Small intestine (tissue), 7 donors: ENCODE data around the gene GALNT18. TPM values are rescaled to one million over a fixed set of nuclear protein-coding genes. Genes with fewer than 3 reads are reported as not detected.

ENCODE experiments used
- DNase-seq, 2 donors: peaks; one replicate each; pipeline versions ENCODE4 v3.0.0 to v3.0.0-alpha.2; 2013
- FAIRE-seq: peaks from 2 replicates; lab custom pipeline; 2012; peaks lifted over from hg19 to GRCh38; lab: Jason Lieb, UNC
- H3K27ac ChIP-seq, 3 donors: one replicate each; pipeline ENCODE4 v1.5.1; 2013; ENCODE audit warnings: low read length in 2 of 3, mild to moderate bottlenecking in 2 of 3, control low read depth in 1 of 3, inconsistent platforms in 1 of 3, low read depth in 1 of 3, moderate library complexity in 1 of 3
- H3K27me3 ChIP-seq, 3 donors: one replicate each; pipeline ENCODE4 v1.6.1; 2013; ENCODE audit warnings: low read length in 3 of 3, inconsistent platforms in 1 of 3; ENCODE audit not compliant: control insufficient read depth in 3 of 3, insufficient read depth in 3 of 3
- H3K36me3 ChIP-seq, 3 donors: one replicate each; pipeline ENCODE4 v1.6.1; 2013; ENCODE audit warnings: low read length in 3 of 3, inconsistent platforms in 1 of 3, low read depth in 1 of 3, mild to moderate bottlenecking in 1 of 3, moderate library complexity in 1 of 3; ENCODE audit not compliant: control insufficient read depth in 3 of 3, insufficient read depth in 2 of 3
- H3K4me1 ChIP-seq, 3 donors: one replicate each; pipeline ENCODE4 v1.6.1; 2013; ENCODE audit warnings: low read length in 2 of 3, inconsistent platforms in 1 of 3, low read depth in 1 of 3, mild to moderate bottlenecking in 1 of 3, moderate library complexity in 1 of 3; ENCODE audit not compliant: control insufficient read depth in 3 of 3, insufficient read depth in 2 of 3
- H3K4me3 ChIP-seq, 3 donors: one replicate each; pipeline ENCODE4 v1.5.1; 2013; ENCODE audit warnings: low read length in 3 of 3, control low read depth in 1 of 3, inconsistent platforms in 1 of 3, low read depth in 1 of 3, mild to moderate bottlenecking in 1 of 3, moderate library complexity in 1 of 3
- H3K9me3 ChIP-seq, 2 donors: one replicate each; pipeline ENCODE4 v1.6.1; 2013; ENCODE audit warnings: low read depth in 1 of 2, low read length in 1 of 2; ENCODE audit not compliant: control insufficient read depth in 2 of 2, insufficient read depth in 1 of 2
- WGBS, 3 donors: extraction: QIAGEN DNeasy Blood & Tissue Kit; methylation state at CpG; one replicate each; pipeline ENCODE4 v1.1.7; 2013; 5-methylcytosine and 5-hydroxymethylcytosine counted together
- polyA plus RNA-seq, 4 donors: library from polyadenylated mRNA; stranded (reverse) in 3 of 4; unstranded in 1 of 4; fragments of 200-250 nt in 3 of 4; fragments of 120-200 nt in 1 of 4; gene quantifications; one replicate each; pipeline versions ENCODE4 v1.2.1 to v1.2.3, GENCODE V29; 2013
- donor health status: healthy with polysubstance abuse.
- donor health status: control.
- donor health status: control.
- donor health status: Bipolar disorder and iron deficiency.
- donor health status: healthy.

The GALNT18 gene
- polyA plus RNA-seq, 4 donors = 0.45 to 18.9 (median 1.5) TPM

DNA sequence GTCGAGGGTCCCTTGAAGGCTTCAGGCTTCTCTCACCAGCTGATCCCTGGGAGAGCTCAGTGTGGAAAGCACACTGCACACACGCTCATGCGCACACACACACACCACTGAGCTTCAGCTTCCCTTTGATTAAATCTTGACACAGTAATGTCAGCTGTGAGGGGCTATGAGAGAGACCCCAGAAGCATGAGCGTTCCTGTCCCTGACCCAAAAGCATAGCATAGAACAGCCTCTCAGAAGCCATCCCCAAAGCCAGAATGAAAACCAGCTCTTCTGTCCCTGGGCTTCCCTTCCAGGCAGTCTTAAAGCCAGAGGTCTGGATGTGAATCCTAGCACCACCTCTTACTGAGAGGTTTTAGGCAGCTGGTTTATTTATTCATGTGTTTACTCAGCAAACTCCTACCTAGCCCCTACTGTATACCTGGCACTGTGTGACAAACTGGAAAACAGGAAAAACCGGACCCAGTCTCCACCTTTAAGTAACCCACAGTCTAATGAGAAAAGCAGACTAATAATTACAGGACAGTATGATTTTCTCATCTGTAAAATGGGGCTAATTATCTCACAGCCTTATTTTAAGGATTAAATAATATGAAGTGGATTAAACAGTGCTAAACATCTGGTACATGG is 15.9 kb downstream of the GALNT18 start:
- H3K4me1 ChIP-seq = no peaks in the 10 kb centered on the region
- H3K36me3 ChIP-seq = no peaks in the 10 kb centered on the region
- H3K4me3 ChIP-seq = no peak overlapping the region
- WGBS, 3 donors = 66 to 80% (median 79%) methylated on average over 5 of the region's 5 CpGs
- no peak for DNase-seq
- no peak overlapping the region for H3K27ac ChIP-seq
- FAIRE-seq = no peak
- no peaks in the 10 kb centered on the region for H3K9me3 ChIP-seq
- H3K27me3 ChIP-seq = peaks cover 0 to 5% (median 4%) of the 10 kb centered on the region in 3 donors

DNA sequence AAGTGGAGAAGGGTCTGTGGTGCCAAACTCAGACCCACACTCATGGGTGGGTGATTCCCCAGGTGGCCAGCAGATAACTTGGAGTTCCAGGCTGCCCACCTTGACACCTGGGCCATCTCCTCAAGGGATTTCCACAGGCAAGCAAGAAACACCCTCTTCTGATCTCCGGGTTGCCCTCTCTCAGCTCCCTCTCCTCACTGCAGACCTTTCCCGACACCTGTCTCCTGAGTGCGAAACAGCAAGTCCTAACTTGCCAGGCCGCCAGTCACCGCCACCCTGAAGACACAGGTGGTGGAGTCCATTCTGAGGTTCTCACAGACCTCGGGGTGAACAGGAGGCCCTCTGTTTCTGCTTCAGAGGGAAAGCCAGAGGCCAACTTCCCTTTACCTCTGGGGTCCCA is 16.6 kb downstream of the GALNT18 start:
- Histone ChIP-seq H3K27ac (no peak overlapping the region), H3K4me3 (no peak overlapping the region), H3K4me1 (no peaks in the 10 kb centered on the region), H3K36me3 (no peaks in the 10 kb centered on the region), H3K27me3 (peaks cover 0 to 5% (median 4%) of the 10 kb centered on the region in 3 donors), H3K9me3 (no peaks in the 10 kb centered on the region)
- FAIRE-seq (no peak), DNase-seq (no peak)
- WGBS, 3 donors = 64 to 76% (median 71%) methylated on average over 6 of the region's 6 CpGs

DNA sequence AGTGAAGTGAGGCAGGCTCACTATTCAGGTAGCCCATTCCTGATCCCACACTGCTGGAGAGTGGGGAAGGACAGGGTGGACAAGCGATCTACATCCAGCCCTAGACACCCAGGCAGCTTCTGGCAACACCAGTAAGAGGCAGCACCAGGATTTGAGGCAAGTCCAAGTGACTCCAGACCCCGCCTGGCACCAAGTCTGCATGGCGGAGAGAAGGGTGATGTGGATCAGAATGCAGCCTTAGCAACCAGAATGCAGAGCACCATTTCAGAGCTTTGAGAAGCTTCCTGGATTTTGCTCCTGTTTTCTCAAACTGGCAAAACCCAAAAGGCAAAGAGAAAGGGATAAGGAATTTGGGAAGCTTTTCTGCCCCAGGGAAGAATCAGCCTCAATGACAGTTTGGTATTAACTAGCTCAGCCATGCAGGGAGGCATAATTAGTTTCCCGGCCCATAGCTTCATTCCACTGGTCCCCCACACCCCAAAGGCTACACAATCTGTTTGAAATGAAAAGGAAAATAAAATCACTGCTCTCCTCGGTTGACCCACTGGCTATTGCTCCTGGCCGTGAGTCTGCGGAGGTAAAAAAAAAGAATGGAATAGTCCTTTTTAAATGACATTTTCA is 17.3 kb downstream of the GALNT18 start:
- FAIRE-seq (no peak), DNase-seq (no peak)
- Histone ChIP-seq H3K27ac (no peak overlapping the region), H3K27me3 (peaks cover 0 to 5% (median 4%) of the 10 kb centered on the region in 3 donors), H3K36me3 (no peaks in the 10 kb centered on the region), H3K4me1 (no peaks in the 10 kb centered on the region), H3K4me3 (no peak overlapping the region), H3K9me3 (no peaks in the 10 kb centered on the region)
- WGBS, 3 donors = 76 to 84% (median 83%) methylated on average over 7 of the region's 7 CpGs

DNA sequence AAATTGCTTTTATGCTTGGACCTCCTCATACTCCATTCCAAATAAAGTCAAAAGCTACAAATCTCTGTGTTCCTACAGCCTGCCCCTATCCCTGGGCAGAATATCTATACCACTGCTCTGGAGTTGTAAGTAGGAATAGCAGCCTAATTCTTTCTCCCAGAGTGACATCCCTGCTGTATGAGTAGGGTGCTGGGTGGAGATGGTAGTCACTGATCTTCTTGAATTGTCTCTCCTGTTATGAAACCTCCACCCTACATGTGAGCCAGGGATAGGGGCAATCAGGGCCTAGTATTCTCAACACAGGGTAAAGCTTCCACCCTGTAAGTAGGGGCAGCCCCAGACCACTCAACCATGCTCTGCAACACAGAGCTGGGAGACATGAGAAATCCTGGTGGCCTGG is 19.8 kb downstream of the GALNT18 start:
- H3K27ac ChIP-seq = no peak overlapping the region
- no peak overlapping the region for H3K4me3 ChIP-seq
- FAIRE-seq (no peak), DNase-seq (no peak)
- H3K27me3 ChIP-seq = peaks cover 0 to 4% (median 0%) of the 10 kb centered on the region in 3 donors
- H3K9me3 ChIP-seq = no peaks in the 10 kb centered on the region
- no peaks in the 10 kb centered on the region for H3K36me3 ChIP-seq
- no peaks in the 10 kb centered on the region for H3K4me1 ChIP-seq

DNA sequence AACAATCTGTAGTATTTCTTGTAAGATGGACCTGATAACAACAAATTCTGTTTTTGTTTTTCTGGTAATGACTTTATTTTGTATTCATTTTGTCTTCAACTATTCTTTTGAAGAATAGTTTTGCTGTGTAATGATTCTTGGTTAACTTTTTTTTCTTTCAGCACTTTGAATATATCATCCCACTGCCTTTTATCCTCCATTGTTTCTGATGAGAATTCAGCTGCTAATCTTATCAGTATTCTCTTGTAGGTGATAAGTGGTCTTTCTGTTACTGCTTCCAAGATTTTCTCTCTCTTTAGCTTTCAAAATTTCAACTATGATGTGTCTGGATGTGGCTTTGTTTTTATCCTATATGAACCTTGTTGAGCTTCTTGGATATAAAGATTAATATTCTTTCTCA is 21.5 kb downstream of the GALNT18 start:
- no peak for FAIRE-seq
- no peak for DNase-seq
- H3K27me3 ChIP-seq = no peaks in the 10 kb centered on the region
- H3K27ac ChIP-seq = no peak overlapping the region
- H3K4me3 ChIP-seq = no peak overlapping the region
- no peaks in the 10 kb centered on the region for H3K36me3 ChIP-seq
- H3K4me1 ChIP-seq = no peaks in the 10 kb centered on the region
- H3K9me3 ChIP-seq = no peaks in the 10 kb centered on the region

DNA sequence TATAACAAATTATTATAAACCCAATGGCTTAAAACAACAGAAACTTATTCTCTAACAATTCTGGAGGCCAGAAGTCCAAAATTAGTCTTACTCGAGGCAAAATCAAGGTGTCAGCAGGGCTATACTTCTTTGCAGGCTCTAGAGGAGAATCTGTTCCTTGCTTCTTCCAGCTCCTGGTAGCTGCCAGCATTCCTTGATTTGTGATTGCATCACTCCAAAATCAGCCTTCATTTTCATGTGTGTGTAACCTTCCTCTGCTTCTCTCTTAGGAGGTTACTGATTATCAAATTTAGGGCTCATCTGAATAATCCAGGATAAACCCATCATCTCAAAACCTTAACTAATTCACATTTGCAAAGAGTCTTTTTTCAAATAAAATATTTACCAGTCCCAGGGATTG is 23.6 kb downstream of the GALNT18 start:
- DNase-seq (no peak), FAIRE-seq (no peak)
- Histone ChIP-seq H3K4me3 (no peak overlapping the region), H3K27me3 (no peaks in the 10 kb centered on the region), H3K36me3 (no peaks in the 10 kb centered on the region), H3K4me1 (no peaks in the 10 kb centered on the region), H3K27ac (no peak overlapping the region), H3K9me3 (no peaks in the 10 kb centered on the region)
- WGBS, 3 donors = 67 to 91% (median 88%) methylated on average over 1 of the region's 1 CpG

DNA sequence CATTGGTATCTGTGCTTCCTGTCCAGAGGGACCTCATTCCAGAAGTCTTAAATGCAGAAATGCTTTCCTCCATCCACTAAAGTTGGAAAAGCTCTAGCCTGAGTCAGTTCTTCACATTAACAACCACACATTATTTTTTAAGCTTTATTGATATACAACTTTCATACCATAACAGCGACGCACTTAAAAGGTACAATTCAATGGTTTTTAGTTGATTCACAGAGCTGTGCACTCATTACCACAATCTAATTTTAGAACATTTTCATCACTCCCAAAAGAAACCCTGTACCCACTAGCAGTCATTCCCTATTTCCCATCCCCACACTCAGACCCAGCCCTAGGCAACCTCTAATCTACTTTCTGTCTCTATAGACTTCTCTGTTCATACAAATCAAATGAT is 27.6 kb downstream of the GALNT18 start:
- no peaks in the 10 kb centered on the region for H3K9me3 ChIP-seq
- DNase-seq (no peak), FAIRE-seq (no peak)
- no peak overlapping the region for H3K27ac ChIP-seq
- WGBS, 3 donors = 97% methylated on average over 2 of the region's 2 CpGs
- H3K4me1 ChIP-seq = no peaks in the 10 kb centered on the region
- no peak overlapping the region for H3K4me3 ChIP-seq
- H3K36me3 ChIP-seq = no peaks in the 10 kb centered on the region
- peaks cover 0 to 2% (median 0%) of the 10 kb centered on the region in 3 donors for H3K27me3 ChIP-seq

DNA sequence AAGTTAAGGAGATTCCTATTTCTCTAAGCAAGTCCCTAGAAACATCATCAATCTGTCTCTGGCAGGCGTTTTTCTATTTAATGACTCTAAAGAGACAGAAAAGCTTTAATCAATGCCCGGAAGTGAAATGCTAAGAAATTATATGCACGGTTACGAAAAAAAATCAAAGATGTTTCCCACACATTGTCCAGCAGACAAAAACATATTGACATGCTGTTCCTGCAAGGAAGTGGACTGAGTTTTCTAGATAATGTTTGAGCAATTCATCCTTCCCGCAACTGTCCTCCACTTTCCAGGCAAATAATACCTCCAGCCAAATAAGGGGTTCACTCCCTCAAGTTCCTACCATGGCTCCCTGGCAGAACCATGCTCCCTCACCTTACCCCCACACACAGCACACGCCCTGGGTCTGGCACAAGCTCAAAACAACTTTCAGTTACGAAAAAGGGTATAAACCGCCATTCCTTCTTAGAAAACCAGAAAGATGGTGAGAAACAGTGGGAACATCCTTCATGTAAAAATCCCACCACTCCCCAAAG is 29.6 kb downstream of the GALNT18 start:
- no peak overlapping the region for H3K4me3 ChIP-seq
- no peaks in the 10 kb centered on the region for H3K9me3 ChIP-seq
- no peak for FAIRE-seq
- H3K27ac ChIP-seq = no peak overlapping the region
- no peak for DNase-seq
- H3K27me3 ChIP-seq = peaks cover 0 to 2% (median 0%) of the 10 kb centered on the region in 3 donors
- 75 to 82% (median 76%) methylated on average over 8 of the region's 8 CpGs for WGBS, 3 donors
- H3K4me1 ChIP-seq = no peaks in the 10 kb centered on the region
- no peaks in the 10 kb centered on the region for H3K36me3 ChIP-seq
